Cardiac ventricle fibroblast (primary cell): Measurements from ENCODE around the gene GATB. TPM values are rescaled to one million over a fixed set of nuclear protein-coding genes. Genes with fewer than 3 reads are reported as not detected.

Source experiments
- total RNA-seq: library from RNA; depleted of rRNA; stranded (reverse); fragments of >200 nt; gene quantifications from 2 replicates; pipeline ENCODE4 v1.2.3, GENCODE V29; 2015

Gene GATB, protein sequence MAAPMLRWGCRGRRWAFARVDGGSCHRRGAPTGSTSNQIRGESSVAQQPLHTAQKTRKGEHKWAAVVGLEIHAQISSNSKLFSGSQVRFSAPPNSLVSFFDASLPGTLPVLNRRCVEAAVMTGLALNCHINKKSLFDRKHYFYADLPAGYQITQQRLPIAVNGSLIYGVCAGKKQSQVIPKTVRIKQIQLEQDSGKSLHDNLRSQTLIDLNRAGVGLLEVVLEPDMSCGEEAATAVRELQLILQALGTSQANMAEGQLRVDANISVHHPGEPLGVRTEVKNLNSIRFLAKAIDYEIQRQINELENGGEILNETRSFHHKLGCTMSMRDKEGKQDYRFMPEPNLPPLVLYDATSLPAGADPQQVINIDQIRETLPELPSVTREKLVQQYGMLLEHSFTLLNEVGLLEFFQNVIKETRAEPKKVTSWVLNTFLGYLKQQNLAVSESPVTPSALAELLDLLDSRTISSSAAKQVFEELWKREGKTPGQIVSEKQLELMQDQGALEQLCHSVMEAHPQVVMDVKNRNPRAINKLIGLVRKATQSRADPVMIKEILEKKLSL
- 15.9 and 19.2 TPM in 2 replicates for total RNA-seq

GRCh38 chr4:151760712-151761661 lies at the start of gene GATB:
TSS of gene GATB (minus strand) at chr4:151761007. CDS start at chr4:151760982, 25 bp downstream.

